ENCODE results near the gene CDH13.

DNA sequence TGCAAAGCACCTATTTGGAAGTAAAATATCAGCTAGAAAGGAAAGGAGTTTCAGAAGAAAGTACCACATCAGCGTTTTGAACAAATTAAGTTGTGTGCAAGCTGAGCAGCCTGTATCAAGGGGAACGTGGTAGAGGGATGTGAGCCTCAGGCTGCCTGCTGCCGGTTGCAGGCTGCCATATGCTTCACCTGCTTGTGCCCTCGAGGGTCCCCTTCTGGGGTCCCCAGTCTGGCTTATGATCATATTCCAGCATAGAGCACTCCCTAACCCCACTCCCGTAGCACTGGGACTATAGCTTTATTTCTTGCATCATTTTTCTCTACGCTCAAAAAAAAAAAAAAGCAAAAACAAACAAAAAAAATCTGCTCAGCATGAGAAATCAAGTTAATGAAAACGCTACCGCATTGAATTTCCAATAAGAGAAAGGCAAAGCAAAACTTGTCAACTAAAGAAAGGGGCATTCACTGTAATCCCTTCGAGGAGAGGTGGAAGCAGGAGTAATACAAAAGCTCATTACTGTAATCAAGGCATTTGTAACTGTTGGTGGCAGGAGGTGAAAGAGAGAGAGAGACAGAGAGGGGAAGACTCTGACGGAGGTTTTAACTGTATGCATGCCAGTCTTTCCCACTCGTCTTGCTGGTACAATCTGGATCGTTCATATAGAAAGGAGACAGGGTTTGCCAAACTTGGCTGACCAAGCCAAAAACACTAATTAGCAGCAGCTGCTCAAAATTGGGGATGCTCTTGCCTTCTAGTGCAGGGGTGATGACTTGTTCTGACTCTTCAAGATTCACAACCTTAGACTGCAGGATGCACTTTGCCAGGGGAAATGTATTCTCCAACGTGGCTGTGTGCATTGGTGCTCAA, 922.8 kb downstream of the CDH13 start:
- TF ChIP-seq, protein P1, sequence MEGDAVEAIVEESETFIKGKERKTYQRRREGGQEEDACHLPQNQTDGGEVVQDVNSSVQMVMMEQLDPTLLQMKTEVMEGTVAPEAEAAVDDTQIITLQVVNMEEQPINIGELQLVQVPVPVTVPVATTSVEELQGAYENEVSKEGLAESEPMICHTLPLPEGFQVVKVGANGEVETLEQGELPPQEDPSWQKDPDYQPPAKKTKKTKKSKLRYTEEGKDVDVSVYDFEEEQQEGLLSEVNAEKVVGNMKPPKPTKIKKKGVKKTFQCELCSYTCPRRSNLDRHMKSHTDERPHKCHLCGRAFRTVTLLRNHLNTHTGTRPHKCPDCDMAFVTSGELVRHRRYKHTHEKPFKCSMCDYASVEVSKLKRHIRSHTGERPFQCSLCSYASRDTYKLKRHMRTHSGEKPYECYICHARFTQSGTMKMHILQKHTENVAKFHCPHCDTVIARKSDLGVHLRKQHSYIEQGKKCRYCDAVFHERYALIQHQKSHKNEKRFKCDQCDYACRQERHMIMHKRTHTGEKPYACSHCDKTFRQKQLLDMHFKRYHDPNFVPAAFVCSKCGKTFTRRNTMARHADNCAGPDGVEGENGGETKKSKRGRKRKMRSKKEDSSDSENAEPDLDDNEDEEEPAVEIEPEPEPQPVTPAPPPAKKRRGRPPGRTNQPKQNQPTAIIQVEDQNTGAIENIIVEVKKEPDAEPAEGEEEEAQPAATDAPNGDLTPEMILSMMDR (IDR thresholded peaks at IDR 0.05; ENCODE audit: control extremely low read depth in 1 of 3, insufficient read depth in 1 of 3, low read depth in 1 of 3, low read length in 3 of 3), result no peak
- TF ChIP-seq KDM5A (IDR thresholded peaks at IDR 0.05; ENCODE audit: low read length) (no peak), EZH2 (IDR thresholded peaks at IDR 0.05; ENCODE audit: low read depth, low read length, severe bottlenecking) (no peak)
